Memory B cell (primary cell): Measurements from ENCODE around the gene FBH1.

Source experiments
- ATAC-seq: fragments of 150-1000 bp; cut with Tn5 transposase; 2 replicates; pipeline ENCODE4 v1.10.0; 2021; ENCODE audit warnings: low read depth, mild to moderate bottlenecking, moderate library complexity
- DNase-seq, 2 donors: peaks; one replicate each; pipeline ENCODE4 v3.0.0; 2022; ENCODE audit warnings: low spot score in 2 of 2
- H3K27ac Mint-ChIP-seq: one replicate; pipeline ENCODE4 v1.8.0; 2022; ENCODE audit warnings: mild to moderate bottlenecking, moderate library complexity, mixed read lengths
- H3K27me3 Mint-ChIP-seq: one replicate; pipeline ENCODE4 v1.8.0; 2022; ENCODE audit warnings: mixed read lengths
- H3K36me3 Mint-ChIP-seq: one replicate; pipeline ENCODE4 v1.8.0; 2022; ENCODE audit warnings: mild to moderate bottlenecking, mixed read lengths
- H3K4me1 Mint-ChIP-seq: one replicate; pipeline ENCODE4 v1.8.0; 2022; ENCODE audit warnings: mixed read lengths
- H3K4me3 Mint-ChIP-seq: one replicate; pipeline ENCODE4 v1.8.0; 2022; ENCODE audit warnings: mild to moderate bottlenecking, moderate library complexity, mixed read lengths
- H3K9me3 Mint-ChIP-seq: one replicate; pipeline ENCODE4 v1.8.0; 2022; ENCODE audit warnings: mixed read lengths

Gene FBH1

DNA sequence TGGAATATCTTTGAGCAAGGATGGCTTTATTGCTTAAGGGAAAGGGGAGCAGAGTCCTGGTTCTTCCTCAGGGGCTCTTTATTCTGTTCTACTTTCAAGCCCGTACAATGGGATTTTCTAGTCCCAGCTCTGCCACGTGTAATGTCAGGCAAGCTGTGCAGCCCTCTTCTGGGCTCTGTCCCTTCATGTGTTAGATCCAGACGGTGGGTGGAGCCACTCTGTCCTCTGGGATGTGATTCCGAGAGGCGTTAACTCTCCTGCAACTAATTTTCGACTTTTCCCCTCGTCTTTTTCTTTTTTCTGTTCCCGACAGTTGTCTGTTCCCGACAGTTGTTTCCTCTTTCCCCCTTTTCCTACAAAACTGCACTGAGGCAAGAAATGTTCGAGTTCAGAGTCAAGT, 34.8 kb downstream of the FBH1 start:
- ATAC-seq (no peak), DNase-seq (no peak)
- Mint-ChIP-seq H3K4me1 (no peaks in the 10 kb centered on the region), H3K9me3 (no peaks in the 10 kb centered on the region), H3K27ac (no peak overlapping the region), H3K4me3 (no peak overlapping the region), H3K27me3 (no peaks in the 10 kb centered on the region), H3K36me3 (peaks cover 42% of the 10 kb centered on the region)

DNA sequence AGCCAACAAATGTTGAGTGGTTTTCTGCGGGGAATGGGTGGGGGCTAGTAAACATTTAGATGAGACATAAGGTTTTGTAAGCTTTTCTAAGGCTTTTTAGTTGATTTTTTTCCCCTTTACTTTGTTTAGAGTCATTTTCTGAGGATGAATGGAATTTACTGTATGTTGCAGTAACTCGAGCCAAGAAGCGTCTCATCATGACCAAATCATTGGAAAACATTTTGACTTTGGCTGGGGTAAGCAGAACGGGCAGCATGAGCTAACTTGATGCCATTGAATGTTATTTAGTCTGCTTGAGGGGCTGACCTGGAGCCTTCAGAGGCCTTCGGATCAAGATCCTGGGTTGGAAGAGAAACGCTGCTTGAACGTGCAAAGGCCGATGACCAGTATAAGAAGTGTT, 37.3 kb downstream of the FBH1 start:
- Mint-ChIP-seq H3K36me3 (peaks cover 37% of the 10 kb centered on the region), H3K27ac (no peak overlapping the region), H3K4me3 (no peak overlapping the region), H3K4me1 (no peaks in the 10 kb centered on the region), H3K27me3 (no peaks in the 10 kb centered on the region), H3K9me3 (no peaks in the 10 kb centered on the region)
- no peak for DNase-seq
- no peak for ATAC-seq

DNA sequence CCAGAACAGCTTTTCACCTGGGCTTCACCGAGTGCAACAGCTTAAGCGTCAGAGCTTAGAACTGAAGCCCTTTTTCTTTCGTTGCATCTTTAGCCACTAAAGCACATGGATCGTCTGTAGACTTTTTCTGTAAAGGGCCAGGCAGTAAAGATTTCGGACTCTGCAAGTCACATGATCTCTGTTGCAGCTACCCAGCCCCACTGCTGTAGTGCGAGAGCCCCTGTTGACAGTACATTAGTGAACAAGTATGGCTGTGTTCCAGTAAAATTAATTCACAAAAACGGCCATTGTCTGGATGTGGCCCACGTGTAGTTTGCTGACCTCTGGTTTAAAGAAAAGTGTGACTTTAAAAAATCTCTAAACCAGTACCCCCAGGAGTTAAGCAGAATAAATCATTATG, 39.4 kb downstream of the FBH1 start:
- DNase-seq = no peak
- no peaks in the 10 kb centered on the region for H3K9me3 Mint-ChIP-seq
- no peak for ATAC-seq
- H3K27ac Mint-ChIP-seq = no peak overlapping the region
- no peaks in the 10 kb centered on the region for H3K4me1 Mint-ChIP-seq
- H3K4me3 Mint-ChIP-seq = no peak overlapping the region
- H3K36me3 Mint-ChIP-seq = peaks cover 34% of the 10 kb centered on the region
- no peaks in the 10 kb centered on the region for H3K27me3 Mint-ChIP-seq

DNA sequence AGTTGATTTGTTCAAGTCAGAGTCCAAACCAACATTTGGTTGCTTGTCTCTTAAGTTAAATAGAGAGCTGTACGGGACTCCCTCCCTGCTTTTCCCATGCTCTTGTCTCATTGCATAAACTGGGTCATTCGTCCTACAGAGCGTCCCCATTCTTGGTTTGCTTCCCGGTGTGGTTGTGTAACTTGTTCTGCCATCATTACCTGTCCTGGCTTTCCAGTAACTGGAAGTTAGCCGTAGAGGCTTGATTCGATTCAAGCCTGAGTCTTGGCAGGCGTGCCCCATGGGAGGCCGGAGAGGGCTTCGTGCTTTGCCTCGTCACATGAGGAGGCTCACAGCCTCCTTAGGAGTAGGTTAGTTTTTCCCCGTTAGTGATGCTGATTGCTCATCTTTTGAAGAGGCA, 40.2 kb downstream of the FBH1 start:
- Mint-ChIP-seq H3K27ac (no peak overlapping the region), H3K4me3 (no peak overlapping the region), H3K27me3 (no peaks in the 10 kb centered on the region), H3K4me1 (no peaks in the 10 kb centered on the region), H3K36me3 (peaks cover 32% of the 10 kb centered on the region), H3K9me3 (no peaks in the 10 kb centered on the region)
- ATAC-seq (no peak), DNase-seq (no peak)

DNA sequence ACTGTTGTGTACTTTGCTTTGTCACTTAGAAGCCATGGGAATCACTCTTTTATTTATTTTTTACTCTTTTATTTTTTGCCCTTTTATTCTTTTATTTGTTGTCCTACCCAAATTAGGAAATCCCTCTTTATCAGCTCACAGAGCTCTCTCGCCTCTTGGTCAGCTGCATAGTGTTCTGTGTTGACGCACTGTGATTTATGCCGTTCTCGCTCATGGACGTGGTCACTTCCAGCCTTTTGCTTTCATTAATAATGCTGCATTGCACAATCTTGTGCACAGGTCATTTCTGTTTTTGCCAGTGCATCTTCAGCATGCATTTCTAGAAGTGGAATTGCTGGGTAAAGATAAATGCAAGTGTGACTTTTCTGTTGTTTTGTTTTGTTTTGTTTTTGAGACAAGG, 42.3 kb downstream of the FBH1 start:
- Mint-ChIP-seq H3K36me3 (peaks cover 37% of the 10 kb centered on the region), H3K27me3 (no peaks in the 10 kb centered on the region), H3K4me3 (no peak overlapping the region), H3K4me1 (no peaks in the 10 kb centered on the region), H3K9me3 (no peaks in the 10 kb centered on the region), H3K27ac (no peak overlapping the region)
- DNase-seq = no peak
- ATAC-seq = no peak

DNA sequence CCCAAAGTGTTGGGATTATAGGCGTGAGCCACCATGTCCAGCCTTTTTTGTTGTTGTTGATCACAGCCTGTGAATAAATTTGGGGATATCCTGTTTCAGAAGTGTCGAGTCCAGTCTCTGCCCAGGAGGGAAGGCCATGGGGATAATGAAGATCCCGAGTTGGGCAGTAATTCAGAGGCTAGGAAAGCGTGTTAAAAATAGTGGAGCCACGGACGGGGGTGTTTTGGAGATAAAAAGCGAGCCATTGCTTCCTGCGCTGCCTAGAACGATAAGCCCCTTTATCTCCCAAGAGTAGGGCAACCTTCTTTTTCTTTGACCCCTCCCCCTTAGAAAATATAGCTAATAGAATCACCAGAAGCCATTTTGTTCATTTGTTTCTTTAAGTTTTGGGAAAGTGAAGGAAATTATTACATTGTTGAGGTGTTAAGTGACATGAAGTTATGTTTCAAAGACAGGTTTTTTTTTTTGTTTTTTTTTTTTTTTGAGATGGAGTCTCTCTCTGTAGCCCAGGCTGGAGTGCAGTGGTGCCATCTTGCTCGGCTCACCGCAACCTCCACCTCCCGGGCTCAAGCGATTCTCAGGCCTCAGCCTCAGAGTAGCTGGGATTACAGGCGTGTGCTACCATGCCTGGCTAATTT, 44.0 kb downstream of the FBH1 start:
- no peaks in the 10 kb centered on the region for H3K4me1 Mint-ChIP-seq
- H3K27ac Mint-ChIP-seq = no peak overlapping the region
- H3K36me3 Mint-ChIP-seq = peaks cover 42% of the 10 kb centered on the region
- no peaks in the 10 kb centered on the region for H3K9me3 Mint-ChIP-seq
- ATAC-seq = no peak
- H3K4me3 Mint-ChIP-seq = no peak overlapping the region
- H3K27me3 Mint-ChIP-seq = no peaks in the 10 kb centered on the region
- no peak for DNase-seq

DNA sequence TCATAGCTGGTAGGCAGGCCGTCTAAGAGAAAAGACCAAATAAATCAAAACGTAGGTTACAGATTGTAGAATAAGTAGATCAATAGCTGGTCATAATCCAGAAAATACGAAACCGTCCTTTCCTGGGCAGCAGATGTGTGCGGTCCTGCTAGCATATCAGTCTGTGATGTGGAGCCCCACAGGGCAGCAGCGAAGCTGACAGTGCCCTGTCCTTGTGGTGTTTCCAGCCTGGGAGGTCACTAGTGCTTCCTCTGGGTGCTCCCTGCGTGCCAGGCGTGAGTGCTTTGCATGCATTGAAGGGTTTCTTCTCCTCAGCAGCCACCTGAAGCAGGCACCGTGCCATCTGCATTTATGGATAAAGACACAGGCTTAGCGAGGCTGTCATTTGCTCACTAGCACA, 45.6 kb downstream of the FBH1 start:
- H3K27ac Mint-ChIP-seq = no peak overlapping the region
- H3K36me3 Mint-ChIP-seq = peaks cover 38% of the 10 kb centered on the region
- H3K4me3 Mint-ChIP-seq = no peak overlapping the region
- no peaks in the 10 kb centered on the region for H3K9me3 Mint-ChIP-seq
- no peaks in the 10 kb centered on the region for H3K4me1 Mint-ChIP-seq
- no peak for ATAC-seq
- H3K27me3 Mint-ChIP-seq = no peaks in the 10 kb centered on the region
- no peak for DNase-seq

DNA sequence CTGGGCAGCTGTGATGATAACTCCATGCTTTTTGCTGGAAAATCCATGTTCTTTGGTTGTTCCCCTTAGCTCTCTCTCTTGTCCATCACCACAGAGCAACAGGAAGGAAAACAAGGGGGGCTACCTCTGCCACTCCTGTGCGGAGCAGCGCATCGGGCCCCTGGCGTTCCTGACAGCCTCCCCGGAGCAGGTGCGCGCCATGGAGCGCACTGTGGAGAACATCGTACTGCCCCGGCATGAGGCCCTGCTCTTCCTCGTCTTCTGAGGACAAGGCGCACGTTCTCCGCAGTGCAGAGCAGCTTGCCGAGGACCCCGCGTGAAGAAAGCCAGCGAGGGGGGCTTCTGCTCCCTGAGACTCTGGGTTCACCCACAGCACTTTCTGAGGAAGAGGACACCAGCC, 47.0 kb downstream of the FBH1 start:
- no peak for DNase-seq
- ATAC-seq = no peak
- no peaks in the 10 kb centered on the region for H3K27me3 Mint-ChIP-seq
- H3K9me3 Mint-ChIP-seq = no peaks in the 10 kb centered on the region
- H3K36me3 Mint-ChIP-seq = peaks cover 36% of the 10 kb centered on the region
- H3K27ac Mint-ChIP-seq = no peak overlapping the region
- peaks cover 2% of the 10 kb centered on the region for H3K4me1 Mint-ChIP-seq
- no peak overlapping the region for H3K4me3 Mint-ChIP-seq

GRCh38 chr10:5938291-5938690, 48.2 kb downstream of the FBH1 start:
- Mint-ChIP-seq H3K36me3 (peaks cover 33% of the 10 kb centered on the region), H3K27ac (no peak overlapping the region), H3K9me3 (no peaks in the 10 kb centered on the region), H3K27me3 (no peaks in the 10 kb centered on the region), H3K4me3 (no peak overlapping the region), H3K4me1 (peaks cover 2% of the 10 kb centered on the region)
- DNase-seq (no peak), ATAC-seq (no peak)

- no peaks in the 10 kb centered on the region for H3K27me3 Mint-ChIP-seq
- ATAC-seq = no peak
- peaks cover 20% of the 10 kb centered on the region for H3K36me3 Mint-ChIP-seq
- peaks cover 5% of the 10 kb centered on the region for H3K4me1 Mint-ChIP-seq
- H3K4me3 Mint-ChIP-seq = no peak overlapping the region
- H3K27ac Mint-ChIP-seq = no peak overlapping the region
- no peaks in the 10 kb centered on the region for H3K9me3 Mint-ChIP-seq
- DNase-seq = no peak
Measured at GRCh38 chr10:5940807-5941218, 50.8 kb downstream of the FBH1 start.

- no peak overlapping the region for H3K4me3 Mint-ChIP-seq
- no peak overlapping the region for H3K27ac Mint-ChIP-seq
- H3K4me1 Mint-ChIP-seq = peaks cover 9% of the 10 kb centered on the region
- DNase-seq (no peak), ATAC-seq (no peak)
- no peaks in the 10 kb centered on the region for H3K27me3 Mint-ChIP-seq
- H3K9me3 Mint-ChIP-seq = no peaks in the 10 kb centered on the region
- H3K36me3 Mint-ChIP-seq = peaks cover 16% of the 10 kb centered on the region
Measured at GRCh38 chr10:5941579-5941978, 51.5 kb downstream of the FBH1 start.

DNA sequence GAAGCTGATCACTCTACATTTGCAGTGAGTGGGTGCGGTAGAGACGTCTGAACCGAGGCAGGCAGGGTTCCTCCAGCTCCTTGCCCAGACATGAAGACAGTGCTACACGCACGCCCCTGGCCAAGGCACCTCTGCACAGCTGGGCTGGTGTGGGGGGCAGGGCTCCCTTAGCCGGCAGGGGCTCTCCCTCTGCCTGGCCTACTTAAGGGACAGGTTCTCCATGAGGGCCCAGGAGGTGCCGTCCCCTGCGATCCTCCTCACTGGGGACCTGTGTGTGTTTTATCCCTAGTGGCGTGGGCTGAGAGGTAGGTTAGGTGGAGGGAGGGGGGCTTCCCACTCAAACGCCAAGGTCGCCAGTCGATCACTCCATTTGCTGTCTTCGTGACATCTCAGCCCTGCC, 52.0 kb downstream of the FBH1 start:
- no peaks in the 10 kb centered on the region for H3K27me3 Mint-ChIP-seq
- no peak overlapping the region for H3K27ac Mint-ChIP-seq
- no peak for ATAC-seq
- H3K4me3 Mint-ChIP-seq = no peak overlapping the region
- no peak for DNase-seq
- peaks cover 14% of the 10 kb centered on the region for H3K36me3 Mint-ChIP-seq
- H3K4me1 Mint-ChIP-seq = peaks cover 9% of the 10 kb centered on the region
- H3K9me3 Mint-ChIP-seq = no peaks in the 10 kb centered on the region

DNA sequence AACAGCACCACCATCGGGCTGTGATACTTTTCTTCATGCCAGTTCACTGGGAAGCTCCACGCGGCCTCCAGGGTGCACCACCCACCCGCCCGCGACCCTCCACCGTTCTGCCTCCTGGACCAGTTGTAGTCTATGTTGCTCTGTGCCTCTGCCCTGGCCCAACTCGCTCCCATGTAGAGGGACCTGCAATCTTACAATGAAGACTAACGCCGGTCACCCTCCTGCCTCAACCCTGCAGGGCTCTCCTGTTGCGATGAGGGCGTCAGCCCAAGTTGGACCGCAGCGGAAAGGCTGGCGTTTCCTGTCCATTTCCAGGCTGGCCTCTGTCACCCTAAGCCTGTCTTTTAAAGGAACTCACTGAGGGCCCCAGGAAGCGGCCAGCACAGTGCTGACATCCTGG, 52.4 kb downstream of the FBH1 start:
- ATAC-seq = no peak
- peaks cover 13% of the 10 kb centered on the region for H3K36me3 Mint-ChIP-seq
- H3K9me3 Mint-ChIP-seq = no peaks in the 10 kb centered on the region
- H3K27ac Mint-ChIP-seq = no peak overlapping the region
- H3K4me3 Mint-ChIP-seq = no peak overlapping the region
- no peaks in the 10 kb centered on the region for H3K27me3 Mint-ChIP-seq
- H3K4me1 Mint-ChIP-seq = peaks cover 9% of the 10 kb centered on the region
- no peak for DNase-seq

- H3K27ac Mint-ChIP-seq = no peak overlapping the region
- H3K27me3 Mint-ChIP-seq = no peaks in the 10 kb centered on the region
- no peaks in the 10 kb centered on the region for H3K9me3 Mint-ChIP-seq
- ATAC-seq (no peak), DNase-seq (no peak)
- peaks cover 4% of the 10 kb centered on the region for H3K36me3 Mint-ChIP-seq
- H3K4me1 Mint-ChIP-seq = peaks cover 9% of the 10 kb centered on the region
- H3K4me3 Mint-ChIP-seq = no peak overlapping the region
Measured at GRCh38 chr10:5943536-5943935, 53.5 kb downstream of the FBH1 start.

GRCh38 chr10:5944389-5945189, 54.5 kb downstream of the FBH1 start:
- DNase-seq (no peak), ATAC-seq (no peak)
- peaks cover 9% of the 10 kb centered on the region for H3K4me1 Mint-ChIP-seq
- no peaks in the 10 kb centered on the region for H3K27me3 Mint-ChIP-seq
- no peaks in the 10 kb centered on the region for H3K9me3 Mint-ChIP-seq
- H3K36me3 Mint-ChIP-seq = no peaks in the 10 kb centered on the region
- H3K4me3 Mint-ChIP-seq = no peak overlapping the region
- H3K27ac Mint-ChIP-seq = no peak overlapping the region
